ENCODE measurements around the gene STON2.

The STON2 gene

GRCh38 chr14:81441626-81442134 lies 41.6 kb upstream of the STON2 start:
- TF ChIP-seq CTCF (IDR thresholded peaks at IDR 0.05; ENCODE audit: insufficient read depth, low read length, poor library complexity, severe bottlenecking) = no peak
- Histone ChIP-seq H3K27me3 (replicated peaks; ENCODE audit: control insufficient read depth, insufficient read depth, low read length) (0 out of 2 replicates have a peak, but pooled peaks cover 2% of the 10 kb centered on the region), H3K4me3 (replicated peaks; ENCODE audit: low read depth, low read length) (no peak overlapping the region), H3K36me3 (ENCODE audit: control insufficient read depth, insufficient read depth, low read length) (no peaks in the 10 kb centered on the region)
- DNase-seq (ENCODE audit: extremely low read depth, insufficient read length) = no peak

GRCh38 chr14:81440041-81440440 lies 39.9 kb upstream of the STON2 start:
- no peak for TF ChIP-seq CTCF (IDR thresholded peaks at IDR 0.05; ENCODE audit: insufficient read depth, low read length, poor library complexity, severe bottlenecking)
- Histone ChIP-seq H3K36me3 (ENCODE audit: control insufficient read depth, insufficient read depth, low read length) (no peaks in the 10 kb centered on the region), H3K4me3 (replicated peaks; ENCODE audit: low read depth, low read length) (no peak overlapping the region), H3K27me3 (replicated peaks; ENCODE audit: control insufficient read depth, insufficient read depth, low read length) (peaks cover 2% of the 10 kb centered on the region; the same call in 1 of the 2 replicates)
- DNase-seq (ENCODE audit: extremely low read depth, insufficient read length) = no peak

GRCh38 chr14:81437244-81437643 lies 37.1 kb upstream of the STON2 start:
- H3K36me3 ChIP-seq (ENCODE audit: control insufficient read depth, insufficient read depth, low read length) = no peaks in the 10 kb centered on the region
- no peak overlapping the region for H3K4me3 ChIP-seq (replicated peaks; ENCODE audit: low read depth, low read length)
- no peak for DNase-seq (ENCODE audit: extremely low read depth, insufficient read length)
- H3K27me3 ChIP-seq (replicated peaks; ENCODE audit: control insufficient read depth, insufficient read depth, low read length) = peaks cover 2% of the 10 kb centered on the region; the same call in 1 of the 2 replicates
- TF ChIP-seq CTCF (IDR thresholded peaks at IDR 0.05; ENCODE audit: insufficient read depth, low read length, poor library complexity, severe bottlenecking) = no peak

GRCh38 chr14:81436296-81437138 lies 36.4 kb upstream of the STON2 start:
- peak; percentile 49 for DNase-seq (ENCODE audit: extremely low read depth, insufficient read length)
- H3K36me3 ChIP-seq (ENCODE audit: control insufficient read depth, insufficient read depth, low read length) = no peaks in the 10 kb centered on the region
- H3K27me3 ChIP-seq (replicated peaks; ENCODE audit: control insufficient read depth, insufficient read depth, low read length) = peaks cover 2% of the 10 kb centered on the region; the same call in 1 of the 2 replicates
- no peak overlapping the region; the same call in 1 of the 2 replicates for H3K4me3 ChIP-seq (replicated peaks; ENCODE audit: low read depth, low read length)
- no peak for TF ChIP-seq CTCF (IDR thresholded peaks at IDR 0.05; ENCODE audit: insufficient read depth, low read length, poor library complexity, severe bottlenecking)

GRCh38 chr14:81435391-81436295 lies 35.5 kb upstream of the STON2 start:
- Histone ChIP-seq H3K27me3 (replicated peaks; ENCODE audit: control insufficient read depth, insufficient read depth, low read length) (peaks cover 2% of the 10 kb centered on the region; the same call in 1 of the 2 replicates), H3K4me3 (replicated peaks; ENCODE audit: low read depth, low read length) (no peak overlapping the region), H3K36me3 (ENCODE audit: control insufficient read depth, insufficient read depth, low read length) (no peaks in the 10 kb centered on the region)
- no peak for TF ChIP-seq CTCF (IDR thresholded peaks at IDR 0.05; ENCODE audit: insufficient read depth, low read length, poor library complexity, severe bottlenecking)
- peak; percentile 22 for DNase-seq (ENCODE audit: extremely low read depth, insufficient read length)

Measured in GM06990 (cell line).